Skeletal muscle tissue (tissue), 4 donors: ENCODE data around the gene LAMTOR5. TPM values are rescaled to one million over a fixed set of nuclear protein-coding genes. Genes with fewer than 3 reads are reported as not detected.

Experiments
- H3K27ac ChIP-seq: one replicate; pipeline ENCODE4 v1.7.0; 2013; ENCODE audit warnings: mild to moderate bottlenecking, low read depth, low read length, inconsistent platforms
- H3K27me3 ChIP-seq, 3 donors: one replicate each; pipeline ENCODE4 v1.7.0; 2013; ENCODE audit warnings: low read length in 3 of 3; ENCODE audit not compliant: control insufficient read depth in 3 of 3, insufficient read depth in 3 of 3
- H3K36me3 ChIP-seq, 3 donors: one replicate each; pipeline ENCODE4 v1.7.0; 2013; ENCODE audit warnings: low read length in 3 of 3; ENCODE audit not compliant: control insufficient read depth in 3 of 3, insufficient read depth in 3 of 3
- H3K4me1 ChIP-seq, 3 donors: one replicate each; pipeline ENCODE4 v1.7.0; 2013; ENCODE audit warnings: low read length in 3 of 3, mild to moderate bottlenecking in 3 of 3; ENCODE audit not compliant: control insufficient read depth in 3 of 3, insufficient read depth in 3 of 3
- H3K4me3 ChIP-seq, 3 donors: one replicate each; pipeline ENCODE4 v1.7.0; 2013; ENCODE audit warnings: low read length in 3 of 3
- H3K9ac ChIP-seq, 3 donors: one replicate each; pipeline ENCODE4 v1.7.0; 2013; ENCODE audit warnings: low read length in 3 of 3, mild to moderate bottlenecking in 3 of 3, moderate library complexity in 2 of 3, low read depth in 1 of 3
- H3K9me3 ChIP-seq, 3 donors: one replicate each; pipeline ENCODE4 v1.7.0; 2013; ENCODE audit warnings: low read length in 3 of 3; ENCODE audit not compliant: control insufficient read depth in 3 of 3
- total RNA-seq: library from RNA; depleted of rRNA; stranded (reverse); fragments of >200 nt; gene quantifications from one replicate; pipeline ENCODE4 v1.2.3, GENCODE V29; 2014
- donor health status: Osteomylitis.

Gene LAMTOR5
- total RNA-seq, 1 donor from 2014 or later: 50.6 TPM

DNA sequence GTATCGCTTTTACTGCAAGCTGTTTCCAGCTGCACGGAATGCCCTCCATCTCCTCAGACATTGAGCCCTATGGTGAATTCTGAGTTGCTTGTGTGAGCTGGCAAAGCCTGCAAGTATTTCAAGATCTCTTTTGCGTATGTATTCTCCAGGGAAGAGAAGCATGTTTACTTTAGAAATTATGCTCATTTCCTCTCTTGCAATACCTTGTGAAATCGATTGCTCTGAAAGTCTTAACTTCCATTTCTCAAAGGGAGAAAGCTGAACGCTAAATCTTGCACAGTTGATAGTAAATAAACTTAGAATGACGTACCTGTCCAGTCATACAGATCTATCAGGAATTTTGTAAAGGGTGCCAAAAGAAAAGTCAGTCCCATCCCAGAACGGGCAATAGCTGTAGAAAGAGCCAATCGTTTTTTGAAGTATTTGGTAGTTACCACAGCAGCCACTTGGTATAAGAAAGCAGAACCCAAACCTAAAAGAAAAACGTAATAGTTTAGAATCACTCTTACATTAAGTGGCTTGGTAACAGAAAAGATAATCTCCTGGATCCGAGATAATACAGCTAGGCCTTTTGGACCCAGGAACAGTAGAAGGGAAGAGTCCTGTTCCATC, 26.7 kb downstream of the LAMTOR5 start:
- H3K27me3 ChIP-seq: no peaks in the 10 kb centered on the region
- H3K4me1 ChIP-seq: no peaks in the 10 kb centered on the region
- H3K9me3 ChIP-seq: no peaks in the 10 kb centered on the region
- H3K4me3 ChIP-seq: no peak overlapping the region
- no peak overlapping the region for H3K27ac ChIP-seq
- H3K9ac ChIP-seq: no peak overlapping the region
- peaks cover 6 to 35% (median 21%) of the 10 kb centered on the region in 3 donors for H3K36me3 ChIP-seq

DNA sequence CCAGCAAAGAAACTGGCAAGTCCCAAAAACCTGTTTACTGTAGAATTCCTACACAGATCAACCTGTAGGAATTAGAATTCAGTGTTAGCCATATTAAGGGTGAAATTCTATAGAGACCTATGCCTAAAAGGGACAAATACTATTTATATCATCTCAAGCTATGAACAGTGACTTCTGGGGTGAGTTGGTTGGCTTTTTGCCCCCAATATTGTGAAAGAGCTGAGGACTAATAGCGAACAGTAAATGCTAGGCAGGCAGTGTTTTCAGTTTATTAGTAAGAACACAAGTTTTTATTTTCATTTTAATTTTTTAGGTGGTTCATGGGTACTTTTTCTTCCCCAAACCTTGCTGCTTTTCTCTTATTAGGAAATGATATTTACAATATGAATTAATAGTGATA, 32.0 kb downstream of the LAMTOR5 start:
- H3K36me3 ChIP-seq: peaks cover 6 to 39% (median 21%) of the 10 kb centered on the region in 3 donors
- H3K9ac ChIP-seq: no peak overlapping the region
- H3K9me3 ChIP-seq: no peaks in the 10 kb centered on the region
- no peak overlapping the region for H3K4me3 ChIP-seq
- H3K4me1 ChIP-seq: peaks cover 0 to 4% (median 0%) of the 10 kb centered on the region in 3 donors
- no peaks in the 10 kb centered on the region for H3K27me3 ChIP-seq
- no peak overlapping the region for H3K27ac ChIP-seq

- Histone ChIP-seq H3K9ac (no peak overlapping the region), H3K27me3 (no peaks in the 10 kb centered on the region), H3K9me3 (no peaks in the 10 kb centered on the region), H3K36me3 (peaks cover 0 to 8% (median 0%) of the 10 kb centered on the region in 3 donors), H3K4me1 (peaks cover 0 to 4% (median 0%) of the 10 kb centered on the region in 3 donors), H3K27ac (no peak overlapping the region), H3K4me3 (no peak overlapping the region)
These were observed 36.7 kb downstream of the LAMTOR5 start for GRCh38 chr1:110370827-110371226.

DNA sequence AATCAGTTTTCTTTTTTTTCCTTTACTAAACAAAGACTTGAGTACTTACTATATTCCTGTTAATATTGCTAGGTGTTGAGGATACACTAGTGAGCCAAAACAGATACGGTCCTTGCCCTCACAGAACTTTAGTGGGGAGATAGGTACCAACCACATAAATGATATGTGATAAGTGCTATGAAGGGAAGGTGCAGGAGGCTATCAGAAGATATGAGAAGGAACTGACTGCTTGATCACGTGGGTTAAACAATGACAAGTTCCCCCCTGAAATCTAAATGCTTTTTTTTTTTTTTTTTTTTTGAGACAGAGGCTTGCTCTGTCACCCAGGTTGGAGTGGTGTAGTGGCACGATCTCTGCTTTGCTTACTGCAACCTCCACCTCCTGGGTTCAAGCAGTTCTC, 43.3 kb downstream of the LAMTOR5 start:
- no peak overlapping the region for H3K27ac ChIP-seq
- H3K9me3 ChIP-seq: no peaks in the 10 kb centered on the region
- H3K27me3 ChIP-seq: no peaks in the 10 kb centered on the region
- H3K4me1 ChIP-seq: no peaks in the 10 kb centered on the region
- H3K4me3 ChIP-seq: no peak overlapping the region
- peaks cover 3 to 6% (median 6%) of the 10 kb centered on the region in 3 donors for H3K36me3 ChIP-seq
- no peak overlapping the region for H3K9ac ChIP-seq

DNA sequence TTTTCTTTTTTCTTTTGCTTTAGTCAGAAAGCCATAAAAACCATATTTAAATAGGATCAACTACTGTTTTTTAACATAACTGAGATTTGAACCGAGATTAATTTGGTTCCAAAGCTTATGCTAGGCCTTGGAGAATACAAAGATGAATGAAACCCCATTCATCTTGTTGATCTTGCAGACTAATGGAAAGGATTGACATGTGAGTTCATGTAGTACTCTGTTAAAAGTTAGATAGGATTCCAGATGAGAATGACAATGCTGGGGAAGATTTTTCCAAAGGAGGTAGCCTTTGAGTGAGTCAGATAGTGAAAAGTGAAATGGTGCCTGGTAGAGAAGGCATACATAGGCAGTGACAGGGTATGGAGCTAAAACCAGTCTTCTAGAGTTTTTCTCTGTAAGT, 45.6 kb downstream of the LAMTOR5 start:
- Histone ChIP-seq H3K9ac (no peak overlapping the region), H3K4me1 (no peaks in the 10 kb centered on the region), H3K27ac (no peak overlapping the region), H3K9me3 (no peaks in the 10 kb centered on the region), H3K27me3 (no peaks in the 10 kb centered on the region), H3K36me3 (peaks cover 3 to 6% (median 6%) of the 10 kb centered on the region in 3 donors), H3K4me3 (no peak overlapping the region)

- Histone ChIP-seq H3K36me3 (peaks cover 3 to 9% (median 9%) of the 10 kb centered on the region in 3 donors), H3K4me3 (no peak overlapping the region), H3K27me3 (no peaks in the 10 kb centered on the region)
These were observed 47.1 kb downstream of the LAMTOR5 start for GRCh38 chr1:110360431-110360830.

GRCh38 chr1:110356379-110356778, 51.1 kb downstream of the LAMTOR5 start:
- peaks cover 0 to 4% (median 3%) of the 10 kb centered on the region in 3 donors for H3K36me3 ChIP-seq
- H3K27ac ChIP-seq: no peak overlapping the region
- no peaks in the 10 kb centered on the region for H3K4me1 ChIP-seq
- no peak overlapping the region for H3K4me3 ChIP-seq
- H3K9me3 ChIP-seq: no peaks in the 10 kb centered on the region
- H3K27me3 ChIP-seq: no peaks in the 10 kb centered on the region
- no peak overlapping the region for H3K9ac ChIP-seq

More at GRCh38 chr1:110360431-110360830, 47.1 kb downstream of the LAMTOR5 start:
- Histone ChIP-seq H3K9me3 (no peaks in the 10 kb centered on the region), H3K4me1 (no peaks in the 10 kb centered on the region), H3K27ac (no peak overlapping the region), H3K9ac (no peak overlapping the region)

- Histone ChIP-seq H3K27me3 (no peaks in the 10 kb centered on the region), H3K4me1 (peaks cover 0 to 10% (median 0%) of the 10 kb centered on the region in 3 donors), H3K9me3 (no peaks in the 10 kb centered on the region), H3K4me3 (no peak overlapping the region), H3K27ac (no peak overlapping the region), H3K36me3 (peaks cover 0 to 4% (median 3%) of the 10 kb centered on the region in 3 donors), H3K9ac (no peak overlapping the region)
These were observed 52.2 kb downstream of the LAMTOR5 start for GRCh38 chr1:110355321-110355720.

Other genes with a start within 250 kb of the LAMTOR5 start
- 1.6 TPM for gene KCNC4, start 197.4 kb downstream of the LAMTOR5 start, total RNA-seq
- 29.7 TPM for gene RBM15, start 68.3 kb downstream of the LAMTOR5 start, total RNA-seq
- gene SLC16A4, start 16.7 kb downstream of the LAMTOR5 start, total RNA-seq: 12.5 TPM
- not detected for gene PROK1, start 43.5 kb upstream of the LAMTOR5 start, total RNA-seq
- gene KCNA10, start 111.5 kb upstream of the LAMTOR5 start, total RNA-seq: 0.52 TPM
- gene KCNA2, start 198.7 kb upstream of the LAMTOR5 start, total RNA-seq: 0.52 TPM